SK-N-SH (cell line): Measurements from ENCODE around the gene MAP3K8.

ENCODE experiments used
- CTCF ChIP-seq: fragments of 200-600 bp; sonication (generic); IDR thresholded peaks from 2 replicates; pipeline ENCODE4 v1.6.1; 2017; ENCODE audit warnings: antibody characterized with exemption, mild to moderate bottlenecking, moderate library complexity
- GABPA ChIP-seq: IDR thresholded peaks from 2 replicates; pipeline ENCODE4 v1.4.0; 2012; ENCODE audit warnings: low read depth, mild to moderate bottlenecking
- MXI1 ChIP-seq: IDR thresholded peaks from 2 replicates; pipeline ENCODE4 v1.6.1; 2012; ENCODE audit warnings: mild to moderate bottlenecking, low read depth, low read length, improper control_type of control experiment
- POLR2AphosphoS5 ChIP-seq: IDR thresholded peaks from 2 replicates; pipeline ENCODE4 v1.6.1; 2012; ENCODE audit warnings: low read depth, low read length
- RCOR1 ChIP-seq: fragments of 150-350 bp; IDR thresholded peaks from 2 replicates; pipeline ENCODE4 v1.6.1; 2017; ENCODE audit warnings: antibody characterized with exemption, low read length
- SMC3 ChIP-seq: IDR thresholded peaks from 2 replicates; pipeline ENCODE4 v1.6.1; 2012; ENCODE audit warnings: low read depth, low read length, improper control_type of control experiment
- TAF1 ChIP-seq: IDR thresholded peaks from 2 replicates; pipeline ENCODE4 v1.6.1; 2012; ENCODE audit warnings: low read depth, mild to moderate bottlenecking, low read length, moderate library complexity, borderline replicate concordance
- TEAD4 ChIP-seq: IDR thresholded peaks from 2 replicates; pipeline ENCODE4 v1.4.0; 2012; ENCODE audit warnings: mild to moderate bottlenecking, borderline replicate concordance; ENCODE audit not compliant: insufficient read depth
- USF2 ChIP-seq: fragments of 150-350 bp; IDR thresholded peaks from 2 replicates; pipeline ENCODE4 v1.6.1; 2017; ENCODE audit warnings: antibody characterized with exemption, low read length, low read depth, borderline replicate concordance
- YY1 ChIP-seq: IDR thresholded peaks from 2 replicates; pipeline ENCODE4 v1.4.0; 2012; ENCODE audit warnings: low read depth, mild to moderate bottlenecking
- ZBTB33 ChIP-seq: IDR thresholded peaks from 2 replicates; pipeline ENCODE4 v1.4.0; 2012; ENCODE audit warnings: low read depth, borderline replicate concordance
- TF ChIP-seq, protein P1 (sequence below): IDR thresholded peaks from 2 replicates; pipeline ENCODE4 v1.6.1; 2012; ENCODE audit warnings: mild to moderate bottlenecking, low read depth, low read length, moderate library complexity

GRCh38 chr10:30493609-30494530, 59.9 kb downstream of the MAP3K8 start:
- TF ChIP-seq ZBTB33 (no peak), CTCF (peak; percentile 17; the same call in 1 of the 2 replicates), POLR2AphosphoS5 (no peak), MXI1 (no peak), TEAD4 (no peak), TAF1 (no peak), YY1 (no peak), SMC3 (no peak), GABPA (no peak), RCOR1 (no peak), USF2 (no peak)
- TF ChIP-seq, protein P1, sequence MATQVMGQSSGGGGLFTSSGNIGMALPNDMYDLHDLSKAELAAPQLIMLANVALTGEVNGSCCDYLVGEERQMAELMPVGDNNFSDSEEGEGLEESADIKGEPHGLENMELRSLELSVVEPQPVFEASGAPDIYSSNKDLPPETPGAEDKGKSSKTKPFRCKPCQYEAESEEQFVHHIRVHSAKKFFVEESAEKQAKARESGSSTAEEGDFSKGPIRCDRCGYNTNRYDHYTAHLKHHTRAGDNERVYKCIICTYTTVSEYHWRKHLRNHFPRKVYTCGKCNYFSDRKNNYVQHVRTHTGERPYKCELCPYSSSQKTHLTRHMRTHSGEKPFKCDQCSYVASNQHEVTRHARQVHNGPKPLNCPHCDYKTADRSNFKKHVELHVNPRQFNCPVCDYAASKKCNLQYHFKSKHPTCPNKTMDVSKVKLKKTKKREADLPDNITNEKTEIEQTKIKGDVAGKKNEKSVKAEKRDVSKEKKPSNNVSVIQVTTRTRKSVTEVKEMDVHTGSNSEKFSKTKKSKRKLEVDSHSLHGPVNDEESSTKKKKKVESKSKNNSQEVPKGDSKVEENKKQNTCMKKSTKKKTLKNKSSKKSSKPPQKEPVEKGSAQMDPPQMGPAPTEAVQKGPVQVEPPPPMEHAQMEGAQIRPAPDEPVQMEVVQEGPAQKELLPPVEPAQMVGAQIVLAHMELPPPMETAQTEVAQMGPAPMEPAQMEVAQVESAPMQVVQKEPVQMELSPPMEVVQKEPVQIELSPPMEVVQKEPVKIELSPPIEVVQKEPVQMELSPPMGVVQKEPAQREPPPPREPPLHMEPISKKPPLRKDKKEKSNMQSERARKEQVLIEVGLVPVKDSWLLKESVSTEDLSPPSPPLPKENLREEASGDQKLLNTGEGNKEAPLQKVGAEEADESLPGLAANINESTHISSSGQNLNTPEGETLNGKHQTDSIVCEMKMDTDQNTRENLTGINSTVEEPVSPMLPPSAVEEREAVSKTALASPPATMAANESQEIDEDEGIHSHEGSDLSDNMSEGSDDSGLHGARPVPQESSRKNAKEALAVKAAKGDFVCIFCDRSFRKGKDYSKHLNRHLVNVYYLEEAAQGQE, result no peak
